Measurements from ENCODE around the gene C5AR2.
"Not testable (repeated sequence)": the region's sequence is repeated elsewhere in the genome, so short reads cannot be mapped to it uniquely, and the experiment has no call there.

The C5AR2 gene

GRCh38 chr19:47365455-47365854 lies 33.5 kb downstream of the C5AR2 start:
- DNase-seq = not testable (repeated sequence)

- DNase-seq = peak; percentile 15
These were observed 38.2 kb downstream of the C5AR2 start for GRCh38 chr19:47370045-47370611.

GRCh38 chr19:47371261-47371660 lies 39.3 kb downstream of the C5AR2 start:
- no peak for DNase-seq

- DNase-seq = no peak
These were observed 40.6 kb downstream of the C5AR2 start for GRCh38 chr19:47372603-47373002.

- DNase-seq = no peak
These were observed 41.6 kb downstream of the C5AR2 start for GRCh38 chr19:47373246-47374240.

- no peak for DNase-seq
These were observed 43.1 kb downstream of the C5AR2 start for GRCh38 chr19:47374876-47375693.

- DNase-seq = no peak
These were observed 44.0 kb downstream of the C5AR2 start for GRCh38 chr19:47375694-47376588.

GRCh38 chr19:47376589-47377144 lies 44.7 kb downstream of the C5AR2 start:
- DNase-seq = no peak

- no peak for DNase-seq
These were observed 45.3 kb downstream of the C5AR2 start for GRCh38 chr19:47377208-47377701.

- DNase-seq = no peak
These were observed 45.8 kb downstream of the C5AR2 start for GRCh38 chr19:47377801-47378200.

GRCh38 chr19:47378246-47378645 lies 46.3 kb downstream of the C5AR2 start:
- no peak for DNase-seq

GRCh38 chr19:47379381-47379938 lies 47.5 kb downstream of the C5AR2 start:
- DNase-seq = no peak

- no peak for DNase-seq
These were observed 48.6 kb downstream of the C5AR2 start for GRCh38 chr19:47380559-47380958.

- DNase-seq = no peak
These were observed 49.1 kb downstream of the C5AR2 start for GRCh38 chr19:47381121-47381520.

GRCh38 chr19:47381653-47382279 lies 49.8 kb downstream of the C5AR2 start:
- DNase-seq = no peak

- not testable (repeated sequence) for DNase-seq
These were observed 51.9 kb downstream of the C5AR2 start for GRCh38 chr19:47383890-47384289.

GRCh38 chr19:47384533-47384932 lies 52.6 kb downstream of the C5AR2 start:
- DNase-seq = not testable (repeated sequence)

GRCh38 chr19:47386582-47386981 lies 54.6 kb downstream of the C5AR2 start:
- DNase-seq = not testable (repeated sequence)

- not testable (repeated sequence) for DNase-seq
These were observed 55.6 kb downstream of the C5AR2 start for GRCh38 chr19:47387623-47388022.

- not testable (repeated sequence) for DNase-seq
These were observed 56.7 kb downstream of the C5AR2 start for GRCh38 chr19:47388721-47389120.

GRCh38 chr19:47389150-47389556 lies 57.2 kb downstream of the C5AR2 start:
- DNase-seq = peak; percentile 84

Data from SIG-M5 (cell line).